Ovary (tissue), 9 donors: Measurements from ENCODE around the gene MRAP2. TPM values are rescaled to one million over a fixed set of nuclear protein-coding genes. Genes with fewer than 3 reads are reported as not detected.
"Not testable (repeated sequence)": the region's sequence is repeated elsewhere in the genome, so short reads cannot be mapped to it uniquely, and the experiment has no call there.

Source experiments
- DNase-seq, 5 donors: peaks; one replicate each; pipeline ENCODE4 v3.0.0-alpha.2; 2019 to 2020
- H3K27ac ChIP-seq, 2 donors: fragments of 200-600 bp; one replicate each; pipeline versions ENCODE4 v1.5.1 to v1.8.0; 2019 to 2022
- H3K27me3 ChIP-seq: fragments of 200-600 bp; one replicate; pipeline ENCODE4 v1.8.0; 2022
- H3K36me3 ChIP-seq: fragments of 200-600 bp; sonication (generic); one replicate; pipeline ENCODE4 v1.5.1; 2019
- H3K4me1 ChIP-seq: one replicate; pipeline ENCODE4 v1.8.1; 2013; ENCODE audit warnings: mild to moderate bottlenecking, moderate library complexity; ENCODE audit not compliant: insufficient read depth
- H3K4me3 ChIP-seq: fragments of 200-600 bp; sonication (generic); one replicate; pipeline ENCODE4 v1.5.1; 2017
- H3K9me3 ChIP-seq, 2 donors: fragments of 200-600 bp in 1 of 2; sonication (generic) in 1 of 2; one replicate each; pipeline versions ENCODE4 v1.5.1 to v1.8.1; 2013 to 2019; ENCODE audit warnings: mild to moderate bottlenecking in 1 of 2, moderate library complexity in 1 of 2
- EP300 ChIP-seq: sonication (generic); formaldehyde crosslinking; IDR thresholded peaks from one replicate; pipeline ENCODE4 v1.6.1; 2017; ENCODE audit warnings: antibody characterized with exemption
- POLR2A ChIP-seq: fragments of 450-650 bp; IDR thresholded peaks from one replicate; pipeline ENCODE4 v1.6.1; 2017; ENCODE audit warnings: antibody characterized with exemption, mild to moderate bottlenecking, moderate library complexity
- WGBS, 3 donors: extraction: QIAGEN DNeasy Blood & Tissue Kit in 1 of 3; methylation state at CpG; one replicate each; pipeline versions ENCODE4 v1.1.5 to v1.1.7; 2013 to 2017; 5-methylcytosine and 5-hydroxymethylcytosine counted together
- intact Hi-C, 4 donors: fragments of 100-400 bp; cut with DNase I; formaldehyde crosslinking; loops; one replicate each; pipeline versions ENCODE4 v1.11.0 to v1.15.1; 2022 to 2023
- polyA plus RNA-seq, 2 donors: library from polyadenylated mRNA; stranded (reverse); fragments of 200-250 nt in 1 of 2; fragments of 350-450 nt in 1 of 2; fragmentation: Illumina TruSeq in 1 of 2; extraction: RNeasy Lipid Tissue Mini Kit (QIAGEN cat#74804) in 1 of 2; gene quantifications; one replicate each; pipeline ENCODE4 v1.2.3, GENCODE V29; 2013 to 2014
- total RNA-seq, 7 donors: library from RNA; depleted of rRNA in 2 of 7; stranded (reverse); fragments of >200 nt in 2 of 7; fragmentation: NEBNext Ultra II Directional in 3 of 7; extraction: Animal tissue kit (Norgen Biotek cat#: 25700) in 3 of 7; gene quantifications; one replicate each; pipeline versions ENCODE4 v1.1.0 to v1.2.4, GENCODE V29; 2016 to 2023
- TF ChIP-seq, protein P1 (sequence below), 3 donors: fragments of 450-650 bp in 2 of 3; fragments of 200-600 bp in 1 of 3; IDR thresholded peaks; one replicate each; pipeline versions ENCODE4 v1.5.1 to v1.8.0; 2016 to 2022; ENCODE audit warnings: antibody characterized with exemption in 3 of 3, mild to moderate bottlenecking in 1 of 3
- donor health status: DM: no; HTN: no; CAD: no; lungs with moderate emphysema.
- donor health status: DM: no; HTN: no; CAD: no.
- donor health status: Bipolar disorder and iron deficiency.
- donor health status: DM: yes; HTN: yes; CAD: no.
- donor health status: DM: no; HTN: no; CAD: no.
- donor health status: DM: yes; HTN: yes; CAD: no.

MRAP2 gene
- total and polyA plus RNA-seq, 9 donors: 0.20 to 4.7 (median 1.2) TPM

GRCh38 chr6:84082689-84083265 lies 49.2 kb downstream of the MRAP2 start:
- H3K27ac ChIP-seq: no peak overlapping the region
- no peak for DNase-seq
- H3K36me3 ChIP-seq: no peaks in the 10 kb centered on the region
- no peaks in the 10 kb centered on the region for H3K27me3 ChIP-seq
- H3K4me1 ChIP-seq: no peaks in the 10 kb centered on the region
- TF ChIP-seq, protein P1, sequence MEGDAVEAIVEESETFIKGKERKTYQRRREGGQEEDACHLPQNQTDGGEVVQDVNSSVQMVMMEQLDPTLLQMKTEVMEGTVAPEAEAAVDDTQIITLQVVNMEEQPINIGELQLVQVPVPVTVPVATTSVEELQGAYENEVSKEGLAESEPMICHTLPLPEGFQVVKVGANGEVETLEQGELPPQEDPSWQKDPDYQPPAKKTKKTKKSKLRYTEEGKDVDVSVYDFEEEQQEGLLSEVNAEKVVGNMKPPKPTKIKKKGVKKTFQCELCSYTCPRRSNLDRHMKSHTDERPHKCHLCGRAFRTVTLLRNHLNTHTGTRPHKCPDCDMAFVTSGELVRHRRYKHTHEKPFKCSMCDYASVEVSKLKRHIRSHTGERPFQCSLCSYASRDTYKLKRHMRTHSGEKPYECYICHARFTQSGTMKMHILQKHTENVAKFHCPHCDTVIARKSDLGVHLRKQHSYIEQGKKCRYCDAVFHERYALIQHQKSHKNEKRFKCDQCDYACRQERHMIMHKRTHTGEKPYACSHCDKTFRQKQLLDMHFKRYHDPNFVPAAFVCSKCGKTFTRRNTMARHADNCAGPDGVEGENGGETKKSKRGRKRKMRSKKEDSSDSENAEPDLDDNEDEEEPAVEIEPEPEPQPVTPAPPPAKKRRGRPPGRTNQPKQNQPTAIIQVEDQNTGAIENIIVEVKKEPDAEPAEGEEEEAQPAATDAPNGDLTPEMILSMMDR (IDR thresholded peaks at IDR 0.05): no peak
- TF ChIP-seq EP300 (no peak), POLR2A (no peak)
- no peak overlapping the region for H3K4me3 ChIP-seq
- intact Hi-C loops: no loop called here
- 74 to 81% (median 78%) methylated on average over 11 of the region's 11 CpGs for WGBS, 3 donors
- H3K9me3 ChIP-seq: no peaks in the 10 kb centered on the region

GRCh38 chr6:84084705-84085104 lies 51.1 kb downstream of the MRAP2 start:
- DNase-seq, H3K4me1 ChIP-seq, H3K27ac ChIP-seq, H3K9me3 ChIP-seq, H3K27me3 ChIP-seq, intact Hi-C loops, H3K4me3 ChIP-seq, H3K36me3 ChIP-seq: not testable (repeated sequence)

- Histone ChIP-seq H3K4me3 (no peak overlapping the region), H3K36me3 (no peaks in the 10 kb centered on the region), H3K27me3 (no peaks in the 10 kb centered on the region), H3K27ac (no peak overlapping the region), H3K4me1 (no peaks in the 10 kb centered on the region), H3K9me3 (no peaks in the 10 kb centered on the region)
- TF ChIP-seq POLR2A (no peak), EP300 (no peak)
- TF ChIP-seq, protein P1 (IDR thresholded peaks at IDR 0.05): no peak
- 85 to 93% (median 90%) methylated on average over 1 of the region's 1 CpG for WGBS, 3 donors
- no peak for DNase-seq
- intact Hi-C loops: no loop called here
Observed at GRCh38 chr6:84086056-84086455, 52.5 kb downstream of the MRAP2 start.

DNA sequence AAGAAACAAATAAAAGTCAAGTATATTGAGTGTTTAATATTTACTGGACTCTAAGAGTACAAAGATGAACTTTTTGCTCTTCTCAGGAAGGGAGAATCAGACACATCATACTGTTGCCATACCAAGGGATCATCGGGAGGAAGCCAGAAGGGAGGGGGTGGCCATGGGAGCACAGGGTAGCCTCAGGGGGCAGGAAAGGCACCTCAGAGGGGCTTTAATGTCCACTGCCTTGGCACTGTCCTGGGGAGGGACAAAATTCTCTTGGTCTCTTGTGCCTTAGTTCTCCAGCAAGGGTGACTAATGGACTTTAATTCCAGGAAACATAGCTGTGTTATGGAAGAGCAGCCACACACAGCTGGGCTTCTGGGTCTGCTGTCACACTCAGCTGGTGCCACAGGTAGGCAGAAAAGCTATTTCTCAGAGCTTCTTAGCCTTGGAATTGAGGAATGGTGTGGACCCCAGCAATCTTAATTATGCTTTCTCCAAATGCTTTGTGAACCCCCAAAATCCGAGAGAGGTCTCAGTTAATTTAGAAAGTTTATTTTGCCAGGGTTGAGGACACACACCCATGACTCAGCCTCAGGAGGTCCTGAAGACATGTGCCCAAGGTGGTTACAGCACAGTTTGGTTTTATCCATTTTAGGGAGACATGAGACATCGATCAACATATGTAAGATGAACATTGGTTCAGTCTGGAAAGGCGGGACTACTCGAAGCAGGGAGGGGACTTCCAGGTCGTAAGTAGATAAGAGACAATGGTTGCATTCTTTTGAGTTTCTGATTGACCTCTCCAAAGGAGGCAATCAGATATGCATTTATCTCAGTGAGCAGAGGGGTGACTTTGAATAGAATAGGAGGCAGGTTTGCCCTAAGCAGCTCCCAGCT lies 53.2 kb downstream of the MRAP2 start:
- H3K4me3 ChIP-seq: no peak overlapping the region
- TF ChIP-seq POLR2A (no peak), EP300 (no peak)
- TF ChIP-seq, protein P1 (IDR thresholded peaks at IDR 0.05): no peak
- H3K27me3 ChIP-seq: no peaks in the 10 kb centered on the region
- no peak for DNase-seq
- H3K27ac ChIP-seq: no peak overlapping the region
- no peaks in the 10 kb centered on the region for H3K36me3 ChIP-seq
- no peaks in the 10 kb centered on the region for H3K9me3 ChIP-seq
- intact Hi-C loops: no loop called here
- 82 to 91% (median 89%) methylated on average over 6 of the region's 6 CpGs for WGBS, 3 donors
- no peaks in the 10 kb centered on the region for H3K4me1 ChIP-seq

DNA sequence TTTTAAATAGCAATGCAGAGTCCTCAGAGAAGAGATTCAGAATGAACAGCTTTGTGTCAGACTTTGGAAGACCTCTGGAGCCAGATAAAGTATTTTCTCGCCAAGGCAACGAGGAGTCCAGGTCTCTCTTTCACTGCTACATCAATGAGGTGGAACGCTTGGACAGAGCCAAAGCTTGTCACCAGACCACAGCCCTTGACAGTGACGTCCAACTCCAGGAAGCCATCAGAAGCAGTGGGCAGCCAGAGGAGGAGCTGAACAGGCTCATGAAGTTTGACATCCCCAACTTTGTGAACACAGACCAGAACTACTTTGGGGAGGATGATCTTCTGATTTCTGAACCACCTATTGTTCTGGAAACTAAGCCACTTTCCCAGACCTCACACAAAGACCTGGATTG lies 55.5 kb downstream of the MRAP2 start:
- H3K27ac ChIP-seq: no peak overlapping the region
- H3K27me3 ChIP-seq: no peaks in the 10 kb centered on the region
- no peaks in the 10 kb centered on the region for H3K36me3 ChIP-seq
- DNase-seq: no peak
- intact Hi-C loops: no loop called here
- no peak overlapping the region for H3K4me3 ChIP-seq
- no peaks in the 10 kb centered on the region for H3K9me3 ChIP-seq
- H3K4me1 ChIP-seq: no peaks in the 10 kb centered on the region
- TF ChIP-seq POLR2A (no peak), EP300 (no peak)
- TF ChIP-seq, protein P1 (IDR thresholded peaks at IDR 0.05): no peak
- 66 to 83% (median 81%) methylated on average over 4 of the region's 4 CpGs for WGBS, 3 donors
